Measurements from ENCODE around the gene SEPTIN11. TPM values are rescaled to one million over a fixed set of nuclear protein-coding genes. Genes with fewer than 3 reads are reported as not detected.

SEPTIN11 gene
- polyA plus RNA-seq, 1 donor: 60.4 TPM

DNA sequence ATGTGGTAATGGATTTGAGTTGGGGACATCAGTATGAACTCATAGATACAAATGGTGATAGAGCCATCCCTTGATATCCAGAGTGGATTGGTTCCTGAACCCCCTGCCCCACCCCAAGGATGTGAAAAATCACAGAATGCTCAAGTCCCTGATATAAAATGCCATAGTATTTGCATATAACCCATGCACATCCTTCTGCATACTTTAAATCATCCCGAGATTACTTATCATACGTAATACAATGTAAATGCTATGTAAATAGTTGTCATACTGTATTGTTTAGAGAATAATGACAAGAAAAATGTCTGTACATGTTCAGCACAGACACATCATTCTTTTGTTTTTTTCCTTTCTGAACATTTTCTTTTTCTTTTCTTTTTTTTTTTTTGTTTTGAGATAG is 18.9 kb upstream of the SEPTIN11 start:
- no peaks in the 10 kb centered on the region for H3K27me3 ChIP-seq (ENCODE audit: control insufficient read depth, insufficient read depth, low read length)
- DNase-seq: no peak
- no peaks in the 10 kb centered on the region for H3K36me3 ChIP-seq (ENCODE audit: control insufficient read depth, insufficient read depth, low read length)
- no peak overlapping the region for H3K4me3 ChIP-seq (ENCODE audit: low read length)
- no peaks in the 10 kb centered on the region for H3K4me1 ChIP-seq (ENCODE audit: control insufficient read depth, insufficient read depth, low read length)
- no peak overlapping the region for H3K27ac ChIP-seq (ENCODE audit: low read length)
- H3K9me3 ChIP-seq (ENCODE audit: control insufficient read depth, low read depth, low read length): no peaks in the 10 kb centered on the region
- 80% methylated on average over 1 of the region's 2 CpGs for WGBS (ENCODE audit: insufficient coverage, low lambda C conversion rate)

DNA sequence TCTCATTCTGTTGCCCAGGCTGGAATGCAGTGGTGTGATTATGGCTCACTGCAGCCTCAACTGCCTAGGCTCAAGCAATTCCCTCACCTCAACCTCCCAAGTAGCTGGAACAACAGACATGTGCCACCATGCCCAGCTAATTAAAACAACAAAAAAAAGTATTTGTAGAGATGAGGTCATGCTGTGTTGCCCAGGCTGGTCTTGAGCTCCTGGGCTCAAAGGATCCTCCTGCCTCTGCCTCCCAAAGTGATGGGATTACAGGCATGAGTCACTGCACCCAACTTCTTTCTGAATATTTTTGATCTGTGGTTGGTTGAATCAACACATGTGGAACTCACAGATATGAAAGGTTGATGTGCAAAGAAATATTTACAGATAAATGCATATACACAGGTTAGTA is 18.5 kb upstream of the SEPTIN11 start:
- Histone ChIP-seq H3K4me1 (ENCODE audit: control insufficient read depth, insufficient read depth, low read length) (no peaks in the 10 kb centered on the region), H3K27ac (ENCODE audit: low read length) (no peak overlapping the region), H3K36me3 (ENCODE audit: control insufficient read depth, insufficient read depth, low read length) (no peaks in the 10 kb centered on the region), H3K9me3 (ENCODE audit: control insufficient read depth, low read depth, low read length) (no peaks in the 10 kb centered on the region), H3K4me3 (ENCODE audit: low read length) (no peak overlapping the region), H3K27me3 (ENCODE audit: control insufficient read depth, insufficient read depth, low read length) (no peaks in the 10 kb centered on the region)
- DNase-seq: no peak

DNA sequence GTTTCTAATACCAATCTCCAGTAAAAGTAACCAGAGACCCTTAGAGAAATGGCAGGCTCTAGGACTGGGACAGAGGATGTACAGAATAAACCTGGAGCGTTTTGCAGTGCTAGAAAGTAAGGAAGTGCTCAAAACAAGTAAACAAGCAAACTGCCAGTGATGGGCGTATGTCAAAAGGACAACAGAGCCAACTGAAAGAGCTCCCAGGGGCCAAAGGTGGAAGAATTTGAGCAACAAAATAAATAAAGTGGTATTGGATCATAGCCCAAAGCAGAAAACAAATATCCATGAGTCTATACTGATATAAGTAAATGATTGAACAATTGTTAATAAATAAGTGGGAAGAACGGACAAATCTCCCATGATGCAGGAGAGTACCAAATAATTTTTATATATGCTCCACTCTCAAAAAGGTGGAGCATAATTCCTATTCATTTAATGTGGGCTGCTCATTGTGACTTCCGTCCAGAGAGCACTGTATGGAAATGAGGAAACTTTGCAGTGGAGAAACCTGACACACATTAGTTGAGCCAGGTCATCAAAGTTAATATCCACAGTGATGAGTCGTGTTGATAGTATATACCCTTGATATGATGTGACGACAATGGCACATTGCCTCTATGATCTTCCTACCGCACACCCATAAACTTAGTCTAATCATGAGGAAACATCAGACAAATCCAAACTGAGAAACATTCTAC is 17.8 kb upstream of the SEPTIN11 start:
- no peaks in the 10 kb centered on the region for H3K36me3 ChIP-seq (ENCODE audit: control insufficient read depth, insufficient read depth, low read length)
- no peaks in the 10 kb centered on the region for H3K4me1 ChIP-seq (ENCODE audit: control insufficient read depth, insufficient read depth, low read length)
- H3K9me3 ChIP-seq (ENCODE audit: control insufficient read depth, low read depth, low read length): no peaks in the 10 kb centered on the region
- no peak overlapping the region for H3K27ac ChIP-seq (ENCODE audit: low read length)
- WGBS (ENCODE audit: insufficient coverage, low lambda C conversion rate): 85% methylated on average over 4 of the region's 7 CpGs
- H3K4me3 ChIP-seq (ENCODE audit: low read length): no peak overlapping the region
- peaks cover 3% of the 10 kb centered on the region for H3K27me3 ChIP-seq (ENCODE audit: control insufficient read depth, insufficient read depth, low read length)
- DNase-seq: no peak

DNA sequence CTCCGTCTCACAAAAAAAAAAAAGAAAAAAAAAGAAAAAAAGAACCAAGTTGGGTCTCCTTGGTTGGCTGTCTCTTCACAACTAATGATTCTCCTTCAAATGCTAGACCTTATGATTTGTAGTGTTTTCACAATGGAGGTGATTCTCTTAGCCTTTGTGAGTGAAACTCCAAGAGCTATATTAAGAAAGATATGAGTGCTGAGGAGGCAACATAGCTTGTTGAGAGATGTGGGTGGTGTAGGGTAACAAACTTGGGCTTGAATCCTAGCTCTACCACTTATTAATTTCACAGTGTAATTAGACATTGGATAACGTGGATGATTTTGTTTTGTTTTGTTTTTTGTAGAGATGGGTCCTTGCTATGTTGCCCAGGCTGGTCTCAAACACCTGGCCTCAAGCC is 10.4 kb upstream of the SEPTIN11 start:
- DNase-seq: no peak
- Histone ChIP-seq H3K27ac (ENCODE audit: low read length) (no peak overlapping the region), H3K9me3 (ENCODE audit: control insufficient read depth, low read depth, low read length) (no peaks in the 10 kb centered on the region), H3K4me1 (ENCODE audit: control insufficient read depth, insufficient read depth, low read length) (no peaks in the 10 kb centered on the region), H3K36me3 (ENCODE audit: control insufficient read depth, insufficient read depth, low read length) (no peaks in the 10 kb centered on the region), H3K4me3 (ENCODE audit: low read length) (no peak overlapping the region), H3K27me3 (ENCODE audit: control insufficient read depth, insufficient read depth, low read length) (peaks cover 3% of the 10 kb centered on the region)
- 100% methylated on average over 1 of the region's 2 CpGs for WGBS (ENCODE audit: insufficient coverage, low lambda C conversion rate)

DNA sequence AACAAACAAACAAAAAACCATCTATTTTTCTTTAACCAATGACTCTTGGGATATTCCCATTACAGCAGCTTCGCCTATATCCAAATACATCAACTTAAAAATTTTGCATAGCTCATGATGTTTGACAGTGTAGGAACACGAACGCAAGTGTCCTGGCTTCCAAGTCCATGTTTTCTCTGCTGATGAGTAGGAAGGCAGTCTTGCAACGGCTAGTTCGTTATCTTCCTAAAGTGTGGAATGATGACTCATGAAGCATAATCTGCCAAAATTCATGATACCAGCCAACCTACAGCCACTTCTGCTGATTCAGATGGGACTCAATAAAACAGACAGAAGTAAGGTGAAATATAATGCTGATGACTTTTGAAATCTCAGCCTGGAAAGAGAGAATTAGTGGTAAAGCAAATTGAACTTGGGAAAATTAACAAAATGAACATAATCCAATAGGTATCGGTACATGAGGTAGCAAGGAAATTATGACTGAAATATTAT is 6.4 kb upstream of the SEPTIN11 start:
- Histone ChIP-seq H3K27me3 (ENCODE audit: control insufficient read depth, insufficient read depth, low read length) (no peaks in the 10 kb centered on the region), H3K4me3 (ENCODE audit: low read length) (no peak overlapping the region), H3K9me3 (ENCODE audit: control insufficient read depth, low read depth, low read length) (no peaks in the 10 kb centered on the region), H3K36me3 (ENCODE audit: control insufficient read depth, insufficient read depth, low read length) (no peaks in the 10 kb centered on the region), H3K4me1 (ENCODE audit: control insufficient read depth, insufficient read depth, low read length) (peaks cover 4% of the 10 kb centered on the region), H3K27ac (ENCODE audit: low read length) (no peak overlapping the region)
- DNase-seq: no peak
- no CpG with 5 or more reads among the region's 6 CpGs for WGBS (ENCODE audit: insufficient coverage, low lambda C conversion rate)

DNA sequence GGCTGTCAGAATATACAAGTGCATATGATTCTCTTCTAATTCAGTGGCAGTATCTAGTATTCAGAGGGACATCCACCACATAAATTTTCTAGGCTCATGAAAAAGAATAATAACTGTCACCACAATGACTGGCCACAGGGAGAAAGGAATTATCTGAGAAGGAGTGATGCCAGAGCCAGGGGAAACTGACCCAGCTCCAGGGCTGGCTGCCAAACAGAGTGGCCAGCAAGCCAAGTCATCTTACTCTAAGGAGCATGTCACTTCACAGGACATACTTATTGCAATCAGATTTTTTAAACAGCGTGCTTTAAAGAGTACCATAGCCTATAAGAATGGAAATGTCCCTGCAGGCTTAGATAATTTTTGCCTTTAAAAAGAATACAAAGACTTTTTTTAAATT is 5.8 kb upstream of the SEPTIN11 start:
- WGBS (ENCODE audit: insufficient coverage, low lambda C conversion rate): no CpG with 5 or more reads among the region's 1 CpG
- Histone ChIP-seq H3K27ac (ENCODE audit: low read length) (no peak overlapping the region), H3K36me3 (ENCODE audit: control insufficient read depth, insufficient read depth, low read length) (no peaks in the 10 kb centered on the region), H3K9me3 (ENCODE audit: control insufficient read depth, low read depth, low read length) (no peaks in the 10 kb centered on the region), H3K4me3 (ENCODE audit: low read length) (no peak overlapping the region), H3K4me1 (ENCODE audit: control insufficient read depth, insufficient read depth, low read length) (peaks cover 8% of the 10 kb centered on the region), H3K27me3 (ENCODE audit: control insufficient read depth, insufficient read depth, low read length) (no peaks in the 10 kb centered on the region)
- no peak for DNase-seq

DNA sequence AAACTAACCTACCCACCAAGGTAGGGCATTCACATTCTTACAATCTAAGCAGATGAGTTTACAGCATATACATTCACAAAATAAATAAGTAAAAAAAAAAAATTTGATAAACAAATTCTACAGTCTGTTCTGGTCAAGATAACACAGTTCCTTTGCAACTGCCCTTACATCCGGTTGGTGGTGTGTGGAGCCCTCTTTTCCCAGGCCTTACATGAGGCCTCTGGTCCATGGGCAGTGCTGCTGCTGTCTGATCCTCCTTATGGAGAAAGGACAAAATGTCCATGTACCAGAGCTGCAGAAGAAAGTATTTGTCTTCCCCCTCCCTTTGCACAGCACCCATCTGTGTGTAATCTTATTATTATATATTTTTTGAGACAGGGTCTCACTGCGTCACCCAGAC is 2.2 kb upstream of the SEPTIN11 start:
- H3K4me3 ChIP-seq (ENCODE audit: low read length): no peak overlapping the region
- no CpG with 5 or more reads among the region's 2 CpGs for WGBS (ENCODE audit: insufficient coverage, low lambda C conversion rate)
- no peak for DNase-seq

DNA sequence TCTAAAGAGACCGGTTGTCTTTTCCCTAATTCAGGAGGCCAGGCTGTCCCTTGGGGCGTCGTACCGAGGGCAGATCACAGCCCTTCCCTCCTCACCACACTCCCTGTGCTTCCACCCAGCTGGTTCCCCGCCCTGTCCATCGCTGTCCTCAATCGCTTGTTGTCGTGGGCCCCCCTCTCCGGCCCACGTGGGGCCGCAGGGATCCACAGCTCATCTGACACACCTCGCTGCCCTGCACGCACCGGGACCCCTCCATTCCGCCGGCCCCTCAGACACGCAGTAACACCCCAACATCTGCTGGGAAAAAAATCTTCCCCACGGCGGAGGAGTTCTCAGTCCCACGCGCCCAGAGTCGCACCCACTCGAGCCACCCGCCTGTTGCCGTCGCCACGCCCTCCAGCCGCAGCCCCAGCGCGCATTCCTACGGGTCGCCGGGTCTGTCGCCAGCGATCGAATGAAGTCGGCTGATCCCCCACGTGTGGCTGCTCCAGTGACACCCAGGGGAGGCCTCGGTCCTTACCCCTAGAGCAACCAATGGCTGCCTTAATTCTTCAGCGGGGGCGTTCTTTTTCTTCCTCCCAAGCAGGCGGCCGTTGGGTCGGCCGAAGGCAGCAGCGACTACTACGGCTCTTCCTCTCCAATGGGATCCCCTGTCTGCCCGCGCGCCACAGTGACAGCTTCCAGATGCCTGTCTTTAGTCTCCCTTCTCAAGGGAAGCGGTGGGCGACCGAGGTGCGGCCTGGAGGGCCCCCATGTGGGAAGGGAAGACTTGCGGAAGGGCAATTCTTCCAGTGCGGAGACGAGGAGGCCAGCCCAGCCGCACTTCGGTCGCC is 893 bp upstream of the SEPTIN11 start:
- Histone ChIP-seq H3K27ac (ENCODE audit: low read length) (peak overlapping the region; percentile 85), H3K4me3 (ENCODE audit: low read length) (peak overlapping the region; percentile 94), H3K4me1 (ENCODE audit: control insufficient read depth, insufficient read depth, low read length) (peaks cover 8% of the 10 kb centered on the region), H3K27me3 (ENCODE audit: control insufficient read depth, insufficient read depth, low read length) (no peaks in the 10 kb centered on the region), H3K36me3 (ENCODE audit: control insufficient read depth, insufficient read depth, low read length) (no peaks in the 10 kb centered on the region), H3K9me3 (ENCODE audit: control insufficient read depth, low read depth, low read length) (no peaks in the 10 kb centered on the region)
- WGBS (ENCODE audit: insufficient coverage, low lambda C conversion rate): no CpG with 5 or more reads among the region's 60 CpGs
- peak; percentile 67 to 86 for DNase-seq

More for the DNA sequence above, 2.2 kb upstream of the SEPTIN11 start:
- Histone ChIP-seq H3K27ac (ENCODE audit: low read length) (no peak overlapping the region), H3K4me1 (ENCODE audit: control insufficient read depth, insufficient read depth, low read length) (peaks cover 8% of the 10 kb centered on the region), H3K27me3 (ENCODE audit: control insufficient read depth, insufficient read depth, low read length) (no peaks in the 10 kb centered on the region), H3K36me3 (ENCODE audit: control insufficient read depth, insufficient read depth, low read length) (no peaks in the 10 kb centered on the region), H3K9me3 (ENCODE audit: control insufficient read depth, low read depth, low read length) (no peaks in the 10 kb centered on the region)

DNA sequence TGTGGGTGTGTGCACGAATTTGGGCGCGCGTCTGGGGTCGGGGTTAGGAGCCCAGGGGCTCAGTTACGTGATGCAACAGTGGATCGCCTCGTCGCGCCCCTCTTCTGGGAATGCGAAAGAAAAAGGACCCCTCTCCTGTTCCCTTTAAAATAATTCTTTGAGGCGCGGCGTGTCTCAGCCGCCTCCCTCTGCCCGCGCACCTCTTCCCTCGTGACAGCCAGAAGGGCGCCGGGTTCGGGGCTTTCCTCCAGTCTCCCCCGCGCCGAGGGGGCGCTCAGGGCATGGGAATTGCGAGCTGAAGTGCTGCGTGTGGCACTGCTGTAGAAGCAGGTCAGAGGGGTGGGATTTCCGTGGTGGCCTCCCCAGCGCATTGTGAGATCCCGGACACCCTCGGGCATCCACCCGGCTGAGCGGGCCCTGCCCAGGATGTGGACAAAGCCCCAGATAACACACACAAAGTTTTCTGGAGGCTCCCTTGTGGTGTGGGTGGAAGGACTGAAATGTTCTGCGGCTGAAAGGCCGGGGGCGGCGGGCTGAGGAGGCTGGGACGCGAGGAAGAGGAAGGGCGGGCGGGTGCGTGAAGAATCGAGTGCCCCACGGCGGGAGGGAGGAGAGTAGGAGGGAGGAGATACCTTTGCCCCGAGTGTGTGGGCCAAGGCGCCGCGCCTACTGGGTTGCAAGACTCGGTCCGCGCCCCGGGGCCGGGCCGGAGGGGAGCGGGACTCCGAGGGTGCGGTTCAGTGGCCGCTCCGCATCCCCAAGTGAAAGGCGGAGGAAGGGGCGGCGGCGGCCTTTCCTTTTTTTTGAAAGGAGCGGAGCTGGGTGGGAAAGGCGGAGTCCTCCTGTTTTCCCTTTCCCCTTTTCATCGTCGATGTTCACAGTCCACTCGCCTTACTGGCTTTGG is 752 bp downstream of the SEPTIN11 start:
- H3K36me3 ChIP-seq (ENCODE audit: control insufficient read depth, insufficient read depth, low read length): no peaks in the 10 kb centered on the region

More for the DNA sequence above, 752 bp downstream of the SEPTIN11 start:
- Histone ChIP-seq H3K27me3 (ENCODE audit: control insufficient read depth, insufficient read depth, low read length) (no peaks in the 10 kb centered on the region), H3K9me3 (ENCODE audit: control insufficient read depth, low read depth, low read length) (no peaks in the 10 kb centered on the region), H3K4me3 (ENCODE audit: low read length) (peak overlapping the region; percentile 94), H3K4me1 (ENCODE audit: control insufficient read depth, insufficient read depth, low read length) (peaks cover 8% of the 10 kb centered on the region), H3K27ac (ENCODE audit: low read length) (peak overlapping the region; percentile 85)
- 0% methylated on average over 4 of the region's 69 CpGs for WGBS (ENCODE audit: insufficient coverage, low lambda C conversion rate)
- DNase-seq: peak; percentile 55 to 82

Measured in large intestine (tissue), 3 donors.